Keratinocyte (primary cell): ENCODE data around the gene HCRTR1.

Source experiments
- CTCF ChIP-seq, 3 experiments: IDR thresholded peaks in 1 of 3; conservative IDR thresholded peaks in 1 of 3; optimal IDR thresholded peaks in 1 of 3; 2 replicates in 2 of 3; 3 replicates in 1 of 3; pipeline versions ENCODE3 to v1.5.1; 2011; ENCODE audit warnings: low read length in 3 of 3, mild to moderate bottlenecking in 3 of 3, moderate library complexity in 2 of 3, control low read depth in 1 of 3, inconsistent platforms in 1 of 3; ENCODE audit not compliant: insufficient read depth in 2 of 3; ENCODE audit errors: extremely low read depth in 1 of 3
- EZH2 ChIP-seq: IDR thresholded peaks from one replicate; pipeline ENCODE4 v1.6.1; 2012; ENCODE audit warnings: inconsistent platforms, mild to moderate bottlenecking, low read length, moderate library complexity

DNA sequence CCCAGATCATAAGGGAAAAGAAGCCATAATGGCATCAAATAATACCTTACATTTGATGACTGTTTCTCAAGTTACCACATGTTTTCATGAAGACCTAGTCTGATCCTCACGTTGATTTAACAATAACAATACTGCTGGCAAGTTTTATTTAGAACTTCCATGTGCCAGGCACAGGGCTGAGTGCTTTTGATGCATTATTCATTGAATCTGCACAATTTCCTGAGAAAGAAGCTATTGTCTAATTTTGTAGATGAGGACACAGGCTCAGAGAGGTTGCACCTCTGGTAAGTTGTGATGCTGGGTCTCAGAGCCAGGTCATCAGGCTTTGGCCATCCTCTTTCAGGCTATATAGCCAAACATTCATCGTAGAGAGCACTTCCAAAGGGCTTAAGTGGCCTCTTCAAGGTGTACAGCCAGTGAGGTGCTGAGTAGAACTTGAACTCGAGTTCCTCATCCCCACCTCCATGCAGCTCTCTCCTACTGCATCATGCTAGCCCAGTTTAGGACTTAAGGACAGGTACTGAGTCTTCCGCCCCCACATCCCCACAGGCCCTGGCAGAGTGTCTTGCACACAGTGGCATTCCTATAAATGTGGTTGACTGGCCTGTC, 35.5 kb downstream of the HCRTR1 start:
- TF ChIP-seq CTCF (optimal IDR thresholded peaks at IDR 0.05 in 1 of 3, IDR thresholded peaks at IDR 0.05 in 1 of 3, conservative IDR thresholded peaks at IDR 0.05 in 1 of 3; ENCODE audit: extremely low read depth in 1 of 3, insufficient read depth in 2 of 3, low read length in 3 of 3), result no peak
- no peak for TF ChIP-seq EZH2
